Measurements from ENCODE around the gene ARHGEF19.

GRCh38 chr1:16191916-16192546 is 20.4 kb downstream of the ARHGEF19 start:
- TF ChIP-seq POLR2A (IDR thresholded peaks at IDR 0.05) = no peak
- TF ChIP-seq, protein P1, sequence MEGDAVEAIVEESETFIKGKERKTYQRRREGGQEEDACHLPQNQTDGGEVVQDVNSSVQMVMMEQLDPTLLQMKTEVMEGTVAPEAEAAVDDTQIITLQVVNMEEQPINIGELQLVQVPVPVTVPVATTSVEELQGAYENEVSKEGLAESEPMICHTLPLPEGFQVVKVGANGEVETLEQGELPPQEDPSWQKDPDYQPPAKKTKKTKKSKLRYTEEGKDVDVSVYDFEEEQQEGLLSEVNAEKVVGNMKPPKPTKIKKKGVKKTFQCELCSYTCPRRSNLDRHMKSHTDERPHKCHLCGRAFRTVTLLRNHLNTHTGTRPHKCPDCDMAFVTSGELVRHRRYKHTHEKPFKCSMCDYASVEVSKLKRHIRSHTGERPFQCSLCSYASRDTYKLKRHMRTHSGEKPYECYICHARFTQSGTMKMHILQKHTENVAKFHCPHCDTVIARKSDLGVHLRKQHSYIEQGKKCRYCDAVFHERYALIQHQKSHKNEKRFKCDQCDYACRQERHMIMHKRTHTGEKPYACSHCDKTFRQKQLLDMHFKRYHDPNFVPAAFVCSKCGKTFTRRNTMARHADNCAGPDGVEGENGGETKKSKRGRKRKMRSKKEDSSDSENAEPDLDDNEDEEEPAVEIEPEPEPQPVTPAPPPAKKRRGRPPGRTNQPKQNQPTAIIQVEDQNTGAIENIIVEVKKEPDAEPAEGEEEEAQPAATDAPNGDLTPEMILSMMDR (IDR thresholded peaks at IDR 0.05) = no peak

All from thyroid gland (tissue), 4 donors.